M059J (cell line): ENCODE data around the gene DIP2A. TPM values are rescaled to one million over a fixed set of nuclear protein-coding genes. Genes with fewer than 3 reads are reported as not detected.

Experiments used
- DNase-seq: peaks from one replicate; pipeline ENCODE4 v3.0.0-alpha.2; 2012; ENCODE audit warnings: low read depth
- total RNA-seq: library from RNA; depleted of rRNA; stranded (reverse); fragments of >200 nt; shearing (Covaris generic); gene quantifications from 2 replicates; pipeline ENCODE4 v1.2.3, GENCODE V29; 2014

DIP2A gene
- total RNA-seq, 1 experiment from 2014 or later, result 20.6 TPM

DNA sequence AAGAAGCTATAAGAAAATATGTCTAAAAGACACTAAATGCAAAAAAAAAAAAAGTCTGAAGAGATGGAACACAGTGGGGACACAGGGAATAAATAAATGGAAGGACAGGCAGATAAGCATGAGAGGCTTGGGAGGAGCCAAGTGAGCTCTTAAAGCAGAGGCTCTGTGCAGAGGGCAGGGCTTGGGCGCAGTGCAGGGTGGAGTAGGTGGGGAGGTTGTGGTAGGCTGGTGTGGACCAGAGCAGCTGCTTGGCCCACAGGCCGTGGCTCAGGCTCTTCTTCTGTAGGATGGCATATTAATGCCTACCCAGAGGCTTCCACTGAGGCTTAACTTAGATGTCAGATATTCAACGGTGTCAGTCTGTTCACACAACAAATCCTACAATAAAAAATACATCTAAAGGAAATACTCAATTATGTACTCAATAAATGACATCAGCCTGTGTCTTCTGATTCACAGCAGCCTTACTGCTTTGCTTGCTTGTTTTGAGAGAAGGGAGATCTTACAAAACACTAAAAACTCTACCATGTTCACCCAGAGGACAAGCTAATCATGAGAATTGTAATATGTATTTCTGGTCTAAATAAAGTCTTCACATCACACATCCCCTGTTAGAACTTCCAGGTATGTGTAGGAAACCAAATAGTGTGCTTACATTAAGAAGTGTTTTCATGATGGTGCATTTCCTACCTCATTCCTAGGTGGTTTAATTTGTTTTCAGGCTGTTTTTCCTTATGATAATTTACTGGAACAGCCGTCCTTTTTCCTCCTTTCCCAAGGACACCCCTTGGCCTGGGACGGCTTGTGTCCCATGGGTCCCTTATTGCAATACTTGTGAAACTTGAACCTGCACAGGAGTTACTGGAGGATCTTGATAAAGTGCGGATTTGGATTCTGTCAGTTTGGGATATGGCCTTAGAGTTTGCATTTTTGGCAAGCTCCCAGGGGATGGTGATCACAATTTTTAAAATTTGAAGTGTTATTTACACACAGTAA lies 24.9 kb downstream of the DIP2A start:
- no peak for DNase-seq

DNA sequence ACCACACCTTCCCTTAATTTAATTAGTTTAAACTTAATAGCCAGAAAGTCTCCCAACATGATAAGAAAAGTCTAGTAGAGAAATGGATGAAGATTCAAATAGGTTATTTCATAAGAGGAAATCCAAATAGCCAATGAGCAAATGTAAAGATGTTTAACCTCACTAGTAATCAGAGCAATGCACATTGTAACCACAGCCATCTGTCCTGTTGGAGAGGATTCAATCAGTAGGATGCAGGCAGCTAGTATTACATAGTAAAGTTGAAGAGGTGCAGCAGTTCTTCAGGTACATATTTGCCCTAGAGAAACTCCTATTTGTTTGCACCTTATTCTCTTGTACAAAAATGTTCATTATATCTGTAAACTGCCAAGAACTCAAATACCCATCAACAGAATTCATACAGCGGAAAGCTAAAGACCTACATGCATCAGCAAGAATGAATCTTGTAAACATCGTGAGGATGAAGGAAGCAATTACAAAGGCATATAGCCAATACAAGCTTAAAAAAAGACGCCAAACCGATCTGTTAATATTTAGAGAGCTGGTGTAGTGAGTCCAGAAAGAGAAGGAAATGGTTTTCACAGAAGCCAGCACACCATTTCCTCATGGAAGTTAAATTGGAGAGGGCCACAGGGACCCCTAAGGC lies 27.9 kb downstream of the DIP2A start:
- no peak for DNase-seq

DNA sequence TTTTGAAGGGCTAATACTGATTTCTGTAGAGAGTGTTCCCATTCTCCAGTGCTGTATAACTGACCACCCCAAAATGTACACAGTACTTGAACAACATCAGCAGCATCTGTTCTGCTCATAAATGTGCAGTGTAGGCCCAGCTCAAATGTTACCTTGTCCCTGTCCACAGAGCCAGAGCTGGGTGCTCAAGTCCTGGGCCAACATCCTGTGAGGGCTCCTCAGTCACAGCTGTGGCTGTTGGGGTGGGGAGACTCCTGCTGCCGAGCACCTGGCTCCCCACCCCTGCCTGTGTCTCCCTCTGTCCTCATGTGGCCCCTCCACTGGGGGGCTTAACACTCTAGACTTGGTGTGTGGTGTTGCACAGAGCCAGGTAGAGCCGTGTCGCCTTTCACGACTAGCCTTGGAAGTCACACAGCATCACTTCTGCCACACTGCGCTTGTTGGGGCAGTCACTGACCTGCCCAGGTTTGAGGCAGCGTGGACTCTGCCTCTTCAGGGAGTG lies 30.5 kb downstream of the DIP2A start:
- no peak for DNase-seq

DNA sequence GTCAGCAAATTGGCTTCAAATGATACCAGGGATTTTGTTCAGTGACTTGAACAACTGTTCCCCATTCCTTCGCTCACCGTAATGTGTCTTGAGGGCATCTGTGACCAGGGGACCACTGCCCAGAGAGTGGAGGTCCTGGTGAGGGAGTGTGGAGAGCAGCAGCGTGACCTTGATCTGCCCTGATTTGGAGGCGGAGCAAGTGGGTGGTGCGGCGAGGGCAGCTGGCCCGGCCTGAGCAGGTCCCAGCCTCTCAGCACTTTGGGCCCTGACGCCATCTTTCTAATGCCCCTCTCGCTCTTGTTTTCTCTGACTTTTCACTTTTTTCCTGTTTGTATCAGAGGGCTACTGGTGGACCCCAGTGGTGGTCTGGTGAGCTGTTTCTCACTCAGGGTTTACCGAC lies 31.1 kb downstream of the DIP2A start:
- DNase-seq, result no peak

DNA sequence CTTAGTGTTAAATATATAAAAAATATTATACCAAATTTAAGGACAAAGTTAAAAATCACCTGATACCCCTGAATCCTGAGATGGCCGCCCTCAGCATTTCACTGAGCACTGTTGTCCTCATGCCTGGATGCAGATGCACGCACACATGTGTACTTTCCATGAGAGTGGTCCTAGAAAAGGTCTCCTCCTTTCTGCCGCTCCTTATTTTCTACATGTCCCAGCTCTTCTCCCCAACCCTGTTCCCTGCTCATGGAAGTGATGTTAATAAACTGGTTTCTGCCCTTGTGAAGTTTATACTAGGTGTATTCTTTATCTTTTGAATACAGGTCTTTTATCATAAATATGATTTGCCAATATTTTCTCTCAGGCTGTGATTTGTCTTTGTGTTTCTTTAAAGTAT lies 32.9 kb downstream of the DIP2A start:
- no peak for DNase-seq

DNA sequence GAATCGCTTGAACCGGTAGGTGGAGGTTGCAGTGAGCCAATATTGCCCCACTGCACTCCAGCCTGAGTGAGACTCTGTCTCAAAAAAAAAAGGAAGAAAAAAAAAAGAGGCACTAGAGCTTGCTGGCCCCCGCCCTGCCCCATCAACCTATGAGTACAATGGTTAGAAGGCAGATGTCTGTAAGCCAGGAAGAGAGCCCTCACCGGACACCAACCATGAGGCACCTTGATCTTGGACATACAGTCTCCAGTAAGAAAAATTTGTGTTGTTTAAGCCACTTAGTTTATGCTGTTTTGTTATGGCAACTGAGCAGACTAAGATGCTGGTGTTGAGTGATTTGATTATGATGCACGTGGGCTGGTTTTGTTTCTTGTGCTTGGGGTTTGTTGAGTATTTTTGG lies 34.2 kb downstream of the DIP2A start:
- DNase-seq, result peak; percentile 12

DNA sequence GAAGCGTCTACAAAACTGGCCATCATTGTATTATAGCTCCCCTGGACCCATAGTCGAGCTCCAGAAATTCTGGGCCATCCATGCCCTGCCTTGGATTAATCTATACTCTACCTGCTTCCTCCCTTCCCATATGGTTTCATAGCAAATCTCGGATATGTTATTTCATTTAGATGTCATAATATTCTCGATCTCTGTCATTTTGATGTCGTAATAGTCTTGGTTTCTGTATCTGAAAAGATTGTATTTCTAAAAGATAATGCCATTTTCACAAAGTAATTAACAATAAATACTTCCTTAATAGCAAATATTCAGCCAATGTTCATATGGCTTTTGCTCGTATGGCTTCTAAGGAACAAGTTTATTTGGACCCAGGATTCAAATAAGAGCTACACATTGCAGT lies 35.1 kb downstream of the DIP2A start:
- no peak for DNase-seq

DNA sequence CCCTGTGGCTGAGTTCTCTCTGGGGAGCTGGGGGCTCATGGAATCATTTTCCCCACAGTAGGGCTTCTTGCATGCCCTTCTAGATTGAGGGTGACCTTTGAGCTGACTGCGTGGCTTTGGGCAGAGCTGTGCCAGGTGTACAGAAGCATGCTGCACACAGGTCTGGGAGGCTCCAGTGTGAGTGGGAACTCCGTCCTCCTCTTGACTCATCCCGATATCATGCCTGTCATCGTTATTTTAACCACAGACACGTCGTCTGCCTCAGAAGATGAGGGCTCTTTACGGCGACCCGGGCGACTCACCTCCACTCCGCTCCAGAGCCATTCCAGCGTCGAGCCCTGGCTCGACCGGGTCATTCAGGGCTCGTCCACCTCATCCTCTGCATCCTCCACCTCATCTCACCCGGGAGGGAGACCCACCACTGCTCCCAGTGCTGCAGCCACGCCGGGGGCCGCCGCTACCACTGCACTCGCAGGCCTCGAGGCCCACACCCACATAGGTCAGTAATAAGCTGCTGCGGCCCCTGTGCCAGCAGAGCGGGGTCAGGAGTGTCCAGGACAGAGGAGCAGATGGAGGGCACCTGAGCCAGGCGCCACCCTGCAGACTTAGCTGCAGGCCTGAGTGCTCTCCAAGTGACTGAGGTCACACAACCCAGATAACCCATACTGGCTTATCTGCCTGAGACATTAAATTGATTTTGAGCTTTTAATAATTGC lies 39.8 kb downstream of the DIP2A start:
- peak; percentile 80 for DNase-seq

DNA sequence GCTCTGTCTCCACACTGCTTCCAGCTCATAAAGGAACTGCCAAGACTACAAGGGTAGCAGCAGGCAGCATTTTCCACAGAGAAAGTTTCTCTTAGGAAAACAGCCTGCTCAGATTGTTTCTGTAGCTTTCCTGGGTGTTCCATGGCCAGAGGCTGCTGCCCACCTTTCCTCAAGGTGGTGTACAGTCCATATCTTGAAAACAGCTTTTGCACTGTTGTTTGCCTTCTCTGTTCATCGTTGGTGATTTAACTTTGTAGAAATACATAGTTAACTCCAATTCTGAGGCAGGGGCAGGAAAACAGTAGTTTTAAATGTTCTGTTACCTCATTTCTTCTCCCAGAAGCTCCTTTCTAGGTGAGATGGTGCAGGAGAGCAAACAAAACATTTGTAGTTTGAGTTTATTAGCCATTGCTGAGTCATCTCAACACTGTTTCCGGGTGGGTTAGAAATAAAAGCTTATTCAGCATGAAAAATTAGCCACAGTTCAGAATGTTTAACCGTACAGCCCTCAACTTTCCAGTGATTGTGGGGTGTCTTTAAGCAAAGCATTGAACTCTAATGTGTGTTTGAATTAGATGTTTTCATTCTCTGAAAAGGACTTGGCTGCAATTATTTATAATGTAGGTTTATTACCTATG lies 41.7 kb downstream of the DIP2A start:
- DNase-seq, result peak; percentile 74

DNA sequence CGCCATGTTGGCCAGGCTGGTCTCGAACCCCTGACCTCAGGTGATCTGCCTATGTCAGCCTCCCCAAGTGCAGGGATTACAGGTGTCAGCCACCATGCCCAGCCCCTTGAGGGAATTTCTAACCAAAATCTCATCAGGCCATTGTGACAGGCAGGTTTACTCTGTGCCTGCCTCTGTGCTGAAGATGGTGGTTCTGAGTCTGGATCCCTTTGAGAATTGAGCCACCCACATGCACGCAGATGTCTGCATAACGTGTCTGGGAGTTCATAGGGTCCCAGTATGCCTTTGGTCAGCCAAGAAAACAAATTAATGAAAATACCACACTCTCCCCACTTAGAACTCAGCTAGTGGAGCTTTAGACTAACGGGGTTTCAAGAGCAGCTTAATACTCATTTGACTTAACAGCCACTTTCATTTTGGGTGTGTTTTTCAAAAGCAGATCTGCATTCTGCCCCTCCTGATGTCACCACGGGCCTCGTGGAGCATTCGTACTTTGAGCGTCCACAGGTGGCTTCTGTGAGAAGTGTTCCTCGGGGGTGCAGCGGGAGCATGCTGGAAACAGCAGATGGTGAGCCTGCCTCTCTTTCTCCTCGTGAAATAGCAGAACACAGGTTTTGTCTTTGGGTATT lies 45.3 kb downstream of the DIP2A start:
- DNase-seq, result no peak

DNA sequence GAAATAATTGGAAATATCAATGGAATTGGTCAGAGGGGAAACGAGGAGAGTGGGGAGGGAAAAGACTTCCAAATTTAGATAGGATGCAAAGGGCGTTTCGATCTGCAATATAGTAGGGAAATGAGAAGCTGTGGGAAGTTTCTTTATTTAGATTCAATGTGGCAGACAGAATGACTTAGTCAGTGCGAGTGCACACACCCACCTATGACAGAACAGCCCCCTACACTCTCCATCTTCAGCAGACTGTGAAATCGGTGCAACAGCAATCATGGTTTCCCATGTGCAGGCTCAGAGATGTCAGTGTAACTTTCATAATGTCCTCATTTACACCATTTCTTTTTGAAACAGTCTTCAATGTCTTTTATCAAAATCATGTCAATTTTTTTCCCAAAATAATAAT lies 46.0 kb downstream of the DIP2A start:
- no peak for DNase-seq

DNA sequence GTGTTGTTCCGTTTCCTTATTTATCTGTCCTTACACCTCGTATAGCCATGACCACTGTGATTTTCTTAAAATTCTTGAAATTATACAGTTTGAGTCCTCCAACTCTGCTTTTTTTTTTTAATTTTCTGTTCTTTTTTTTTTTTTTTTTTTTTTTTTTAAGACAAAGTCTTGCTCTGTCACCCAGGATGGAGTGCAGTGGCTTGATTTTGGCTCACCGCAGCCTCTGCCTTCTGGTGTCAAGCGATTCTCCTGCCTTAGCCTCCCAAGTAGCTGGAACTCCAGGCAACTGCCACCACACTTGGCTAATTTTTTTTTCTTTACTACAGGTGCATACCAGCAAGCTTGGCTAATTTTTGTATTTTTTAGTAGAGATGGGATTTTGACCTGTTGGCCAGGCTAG lies 48.9 kb downstream of the DIP2A start:
- no peak for DNase-seq

DNA sequence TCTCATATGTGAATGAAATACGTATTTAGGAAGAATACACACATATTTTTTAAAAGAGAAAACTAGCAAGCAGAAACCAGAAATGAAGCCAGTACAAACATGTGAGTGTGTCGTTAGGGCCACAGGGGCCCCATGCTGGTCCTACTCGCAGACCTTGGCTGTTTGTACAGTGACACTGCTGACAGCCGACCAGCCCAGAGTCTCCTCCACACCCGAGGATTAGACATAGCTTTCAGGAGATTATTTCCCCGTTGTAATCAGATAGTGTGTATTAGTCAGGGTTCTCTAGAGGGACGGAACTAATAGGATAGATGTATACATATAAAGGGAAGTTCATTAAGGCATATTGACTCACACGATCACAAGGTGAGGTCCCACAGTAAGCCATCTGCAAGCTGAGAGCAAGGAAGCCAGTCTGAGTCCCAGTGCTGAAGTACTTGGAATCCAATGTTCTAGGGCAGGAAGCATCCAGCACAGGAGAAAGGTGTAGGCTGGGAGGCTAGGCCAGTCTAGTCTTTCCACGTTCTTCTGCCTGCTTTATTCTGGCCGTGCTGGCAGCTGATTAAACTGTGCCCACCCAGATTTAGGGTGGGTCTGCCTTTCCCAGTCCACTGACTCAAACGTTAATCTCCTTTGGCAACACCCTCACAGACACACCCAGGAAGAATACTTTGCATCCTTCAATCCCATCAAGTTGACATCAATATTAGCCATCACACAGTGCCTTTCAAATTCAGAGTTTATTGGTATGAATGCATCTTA lies 51.2 kb downstream of the DIP2A start:
- DNase-seq, result peak; percentile 54

DNA sequence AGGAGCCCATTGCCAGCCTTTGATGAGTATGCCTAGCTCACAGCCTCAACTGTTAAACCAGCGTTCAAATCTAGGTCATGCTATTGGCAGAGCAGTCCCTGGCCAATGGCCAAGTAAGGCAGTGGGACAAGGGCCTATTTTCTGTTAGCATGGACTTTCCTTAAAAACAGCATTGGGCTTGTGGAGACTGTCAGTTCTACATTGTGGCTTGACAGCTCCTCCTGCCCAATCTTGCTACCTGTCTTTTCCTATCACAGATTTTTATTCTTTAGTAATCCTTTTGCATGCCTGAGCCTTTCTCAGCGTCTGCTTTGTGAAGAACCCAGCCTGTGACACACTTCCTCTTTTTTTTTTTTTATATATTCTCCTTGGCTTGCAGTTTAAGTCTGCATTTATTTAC lies 56.4 kb downstream of the DIP2A start:
- DNase-seq, result no peak

DNA sequence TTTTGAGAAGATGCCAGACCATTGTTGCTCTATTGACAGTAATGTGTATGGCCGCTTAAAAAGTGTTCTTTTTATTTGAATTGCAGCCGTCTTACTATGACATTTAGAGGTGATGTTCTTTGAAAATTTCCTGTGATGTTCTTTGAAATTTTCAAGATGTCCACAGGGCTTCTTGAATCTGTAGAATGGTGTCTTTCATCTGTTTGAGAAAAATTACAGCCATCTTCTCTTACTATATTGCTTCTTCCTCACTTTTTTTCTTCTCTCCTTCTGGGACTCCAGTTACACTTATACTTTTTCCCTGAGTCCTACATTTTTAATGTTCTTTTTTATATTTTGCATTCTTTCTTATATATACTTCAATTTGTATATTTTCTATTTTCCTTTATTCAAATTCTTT lies 57.4 kb downstream of the DIP2A start:
- DNase-seq, result no peak

DNA sequence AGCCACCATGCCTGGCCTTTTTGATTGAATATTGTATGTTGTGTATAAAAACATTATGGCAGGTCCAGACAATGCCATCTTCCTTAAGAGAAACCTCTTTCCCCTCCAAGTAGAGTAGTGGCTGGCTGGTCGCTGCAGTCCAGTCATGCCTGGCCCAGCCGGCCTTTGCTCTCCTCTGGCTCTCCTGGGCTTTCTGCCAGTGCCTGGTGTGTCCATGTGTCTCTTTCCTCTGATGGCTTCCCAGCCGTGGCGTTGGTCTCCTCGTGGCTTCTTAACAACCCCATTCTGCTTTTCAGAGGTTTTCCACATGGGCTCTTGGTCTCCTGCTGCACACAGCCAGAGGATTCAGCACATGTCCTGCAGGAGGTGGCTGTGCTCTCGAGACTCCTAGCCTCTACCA lies 58.7 kb downstream of the DIP2A start:
- no peak for DNase-seq

DNA sequence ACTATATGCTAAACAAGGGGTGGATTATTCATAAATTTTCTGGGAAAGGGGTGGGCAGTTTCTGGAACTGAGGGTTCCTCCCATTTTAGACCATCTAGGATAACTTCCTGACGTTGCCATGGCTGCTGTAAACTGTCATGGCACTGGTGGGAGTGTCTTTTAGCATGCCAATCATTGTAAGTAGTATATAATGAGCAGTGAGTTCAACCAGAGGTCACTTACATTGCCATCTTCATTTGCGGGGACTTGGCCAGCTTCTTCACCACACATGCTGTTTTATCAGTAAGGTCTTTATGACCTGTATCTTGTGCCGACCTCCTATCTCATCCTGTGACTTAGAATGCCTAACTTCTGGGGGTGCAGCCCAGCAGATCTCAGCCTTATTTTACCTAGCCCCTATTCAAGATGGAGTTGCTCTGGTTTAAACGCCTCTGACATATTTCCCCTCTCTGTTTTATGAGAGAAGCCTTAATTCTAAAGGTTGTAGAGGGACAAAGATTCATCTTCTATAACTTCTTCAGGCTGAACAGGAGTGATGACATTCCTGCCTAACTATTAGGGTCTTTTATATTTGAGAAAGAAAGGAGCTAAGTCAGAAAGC lies 60.4 kb downstream of the DIP2A start:
- no peak for DNase-seq

DNA sequence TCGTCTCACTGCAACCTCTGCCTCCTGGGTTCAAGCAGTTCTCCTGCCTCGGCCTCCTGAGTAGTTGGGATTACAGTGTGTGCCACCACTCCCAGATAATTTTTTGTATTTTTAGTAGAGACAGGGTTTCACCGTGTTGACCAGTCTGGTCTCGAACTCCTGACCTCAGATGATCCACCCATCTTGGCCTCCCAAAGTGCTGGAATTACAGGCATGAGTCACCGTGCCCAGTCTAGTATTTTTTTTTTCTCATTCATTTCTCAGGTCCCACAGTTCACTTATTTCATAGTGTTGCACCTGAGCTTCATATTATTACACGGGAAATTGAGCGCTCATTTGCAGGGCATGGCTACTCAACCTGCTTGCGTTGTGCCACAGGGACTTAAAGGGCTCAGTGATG lies 68.7 kb downstream of the DIP2A start:
- peak; percentile 37 for DNase-seq

DNA sequence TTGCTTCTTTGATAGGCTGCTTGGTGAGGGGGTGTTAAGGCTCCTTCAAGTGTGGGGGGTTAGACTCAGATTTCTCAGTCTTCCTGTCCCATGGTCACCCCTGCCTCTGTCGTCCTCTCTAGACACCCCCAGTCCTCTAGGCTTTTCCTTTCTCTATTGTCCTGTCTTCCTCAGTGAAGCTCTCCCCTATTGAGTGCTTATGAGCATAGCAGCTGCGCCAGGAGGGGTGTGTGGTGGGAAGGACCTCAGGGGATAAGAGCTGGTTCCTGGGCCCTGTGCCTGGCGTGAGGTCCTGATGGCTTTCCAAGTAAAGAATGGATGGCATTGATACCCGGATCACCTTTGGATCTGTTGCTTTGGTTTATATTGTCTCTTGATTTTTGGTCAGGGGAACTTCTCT lies 69.1 kb downstream of the DIP2A start:
- DNase-seq, result no peak

DNA sequence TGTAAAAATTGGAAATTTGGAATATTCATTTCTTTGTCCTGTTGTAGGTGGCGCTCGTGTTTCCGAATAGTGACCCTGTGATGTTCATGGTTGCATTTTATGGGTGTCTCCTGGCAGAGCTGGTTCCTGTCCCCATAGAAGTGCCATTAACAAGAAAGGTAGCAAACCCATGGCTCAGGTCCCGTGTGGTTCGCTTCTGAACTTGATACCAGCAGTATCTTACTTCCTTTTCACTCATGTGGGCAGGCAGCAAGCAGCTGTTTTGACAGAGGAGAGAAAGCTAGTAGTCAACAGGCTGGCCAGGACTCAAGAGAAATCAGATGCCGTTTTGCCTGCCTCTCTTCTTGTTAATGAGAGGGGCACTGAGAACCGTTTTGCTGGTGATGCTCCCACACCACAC lies 73.4 kb downstream of the DIP2A start:
- DNase-seq, result no peak
